Heart right ventricle (tissue), 16 donors: ENCODE measurements around the gene TTC16. TPM values are rescaled to one million over a fixed set of nuclear protein-coding genes. Genes with fewer than 3 reads are reported as not detected.
A peak's percentile ranks its signal among the peaks of the same experiment; 100 is the strongest.

ENCODE experiments used
- ATAC-seq, 8 donors: fragments of 200-7000 bp; cut with Tn5 transposase; one replicate each; pipeline ENCODE4 v1.9.1; 2020; ENCODE audit warnings: mild to moderate bottlenecking in 8 of 8, moderate library complexity in 8 of 8, moderate number of reproducible peaks in 1 of 8
- DNase-seq, 2 donors: peaks; one replicate each; pipeline ENCODE4 v3.0.0-alpha.2; 2020
- H3K27ac ChIP-seq, 10 donors: fragments of 200-600 bp; sonication (generic) in 2 of 10; one replicate each; pipeline versions ENCODE4 v1.5.0 to v1.8.0; 2020 to 2022; ENCODE audit warnings: mild to moderate bottlenecking in 3 of 10
- H3K27me3 ChIP-seq, 7 donors: fragments of 200-600 bp; one replicate each; pipeline ENCODE4 v1.8.0; 2021 to 2022; ENCODE audit warnings: mild to moderate bottlenecking in 2 of 7
- H3K36me3 ChIP-seq, 9 donors: fragments of 200-600 bp; sonication (generic) in 1 of 9; one replicate each; pipeline versions ENCODE4 v1.5.0 to v1.8.0; 2020 to 2022; ENCODE audit warnings: mild to moderate bottlenecking in 2 of 9
- H3K4me1 ChIP-seq, 9 donors: fragments of 200-600 bp; sonication (generic) in 1 of 9; one replicate each; pipeline versions ENCODE4 v1.5.0 to v1.8.0; 2020 to 2022; ENCODE audit warnings: mild to moderate bottlenecking in 4 of 9
- H3K4me3 ChIP-seq, 10 donors: fragments of 200-600 bp; sonication (generic) in 2 of 10; one replicate each; pipeline versions ENCODE4 v1.5.0 to v1.8.0; 2020 to 2022; ENCODE audit warnings: mild to moderate bottlenecking in 7 of 10, moderate library complexity in 2 of 10
- H3K9me3 ChIP-seq, 11 donors: fragments of 200-600 bp in 10 of 11; sonication (generic) in 2 of 11; one replicate each; pipeline versions ENCODE4 v1.5.0 to v1.8.0; 2013 to 2022; ENCODE audit warnings: mild to moderate bottlenecking in 2 of 11, control low read depth in 1 of 11, moderate library complexity in 1 of 11
- WGBS, 2 donors: extraction: QIAGEN DNeasy Blood & Tissue Kit; methylation state at CpG; one replicate each; pipeline ENCODE4 v1.1.7; 2013; ENCODE audit warnings: inconsistent platforms in 1 of 2; 5-methylcytosine and 5-hydroxymethylcytosine counted together
- intact Hi-C, 10 donors: fragments of 100-400 bp; cut with DNase I; formaldehyde crosslinking; loops; one replicate each; pipeline versions ENCODE4 v1.11.1 to v1.14.2; 2022
- polyA plus RNA-seq, 2 donors: library from polyadenylated mRNA; stranded (reverse); fragments of 200-250 nt; gene quantifications; one replicate each; pipeline ENCODE4 v1.2.3, GENCODE V29; 2013
- total RNA-seq, 10 donors: library from RNA; stranded (reverse); fragmentation: NEBNext Ultra II Directional in 3 of 10; extraction: Animal tissue kit (Norgen Biotek cat#: 25700) in 3 of 10; gene quantifications; one replicate each; pipeline versions ENCODE4 v1.2.1 to v1.2.4, GENCODE V29; 2021 to 2023
- TF ChIP-seq, protein P1 (sequence below), 9 donors: fragments of 200-600 bp; sonication (generic) in 2 of 9; IDR thresholded peaks; one replicate each; pipeline versions ENCODE4 v1.5.0 to v1.8.0; 2021 to 2022; ENCODE audit warnings: antibody characterized with exemption in 9 of 9, mild to moderate bottlenecking in 5 of 9, moderate library complexity in 1 of 9
- donor health status: Arrhythmogenic right ventricular cardiomyopathy.
- donor health status: ischemic (EF 13 %, LVEDD 7.1; RV severe dilation, severe dysfunction).
- donor health status: healthy with polysubstance abuse.
- donor health status: DM: no; HTN: yes; CAD: no.
- donor health status: DM: no; HTN: no; CAD: no.
- donor health status: ischemic (EF 25% LVEDD 6.9; RV normal size, moderate dysfunction).
- donor health status: ischemic (EF 25% LVEDD 5.7; RV mildly dilated, moderate dysfunction).
- donor health status: healthy.
- donor health status: DM: yes; HTN: yes; CAD: no.
- donor health status: Ischemic cardiomyopathy.
- donor health status: ischemic (EF 35%, LVEDD 5.7; RV mildly dilated, moderate dysfunction).
- donor health status: nonischemic (EF 11% LVEDD 7.7; RV severe dilation, severe dysfunction).
- donor health status: DM: yes; HTN: yes; CAD: no.
- donor health status: PGD.
- donor health status: ischemic (EF 29% LVEDD 5.4; RV normal size, mild dysfunction).
- donor health status: nonischemic (EF 23%, LVEDD 6.1; RV moderate dilation, normal function).

TTC16 gene
- total and polyA plus RNA-seq, 12 donors: 0.04 to 1.4 (median 0.32) TPM; not detected in 1

GRCh38 chr9:127742435-127743088, 26.7 kb downstream of the TTC16 start:
- Histone ChIP-seq H3K4me1 (peaks cover 2 to 40% (median 21%) of the 10 kb centered on the region in 9 donors), H3K36me3 (peaks cover 0 to 100% (median 4%) of the 10 kb centered on the region in 9 donors), H3K27me3 (no peaks in the 10 kb centered on the region), H3K27ac (peak overlapping the region in 4 of 10 donors; percentile 4 to 65 (median 28)), H3K4me3 (peak overlapping the region in 9 of 10 donors; percentile 18 to 51 (median 41)), H3K9me3 (no peaks in the 10 kb centered on the region)
- ATAC-seq (peak in 4 of 8 donors; percentile 11 to 54 (median 30)), DNase-seq (no peak)
- TF ChIP-seq, protein P1, sequence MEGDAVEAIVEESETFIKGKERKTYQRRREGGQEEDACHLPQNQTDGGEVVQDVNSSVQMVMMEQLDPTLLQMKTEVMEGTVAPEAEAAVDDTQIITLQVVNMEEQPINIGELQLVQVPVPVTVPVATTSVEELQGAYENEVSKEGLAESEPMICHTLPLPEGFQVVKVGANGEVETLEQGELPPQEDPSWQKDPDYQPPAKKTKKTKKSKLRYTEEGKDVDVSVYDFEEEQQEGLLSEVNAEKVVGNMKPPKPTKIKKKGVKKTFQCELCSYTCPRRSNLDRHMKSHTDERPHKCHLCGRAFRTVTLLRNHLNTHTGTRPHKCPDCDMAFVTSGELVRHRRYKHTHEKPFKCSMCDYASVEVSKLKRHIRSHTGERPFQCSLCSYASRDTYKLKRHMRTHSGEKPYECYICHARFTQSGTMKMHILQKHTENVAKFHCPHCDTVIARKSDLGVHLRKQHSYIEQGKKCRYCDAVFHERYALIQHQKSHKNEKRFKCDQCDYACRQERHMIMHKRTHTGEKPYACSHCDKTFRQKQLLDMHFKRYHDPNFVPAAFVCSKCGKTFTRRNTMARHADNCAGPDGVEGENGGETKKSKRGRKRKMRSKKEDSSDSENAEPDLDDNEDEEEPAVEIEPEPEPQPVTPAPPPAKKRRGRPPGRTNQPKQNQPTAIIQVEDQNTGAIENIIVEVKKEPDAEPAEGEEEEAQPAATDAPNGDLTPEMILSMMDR (IDR thresholded peaks at IDR 0.05): no peak
- WGBS, 2 donors: 42 to 56% methylated on average over 33 of the region's 33 CpGs
- intact Hi-C loops: loop anchor here in 2 of 10 donors (5.0 kb wide), 2 partner anchors 40 to 130 kb away; no protein-coding TSS in a partner anchor

- no peak for ATAC-seq
- TF ChIP-seq, protein P1 (IDR thresholded peaks at IDR 0.05): no peak
- 90 to 91% methylated on average over 19 of the region's 19 CpGs for WGBS, 2 donors
- Histone ChIP-seq H3K4me1 (peaks cover 2 to 40% (median 21%) of the 10 kb centered on the region in 9 donors), H3K27ac (peak overlapping the region in 1 of 10 donors; percentile 9), H3K36me3 (peaks cover 0 to 100% (median 14%) of the 10 kb centered on the region in 9 donors), H3K9me3 (no peaks in the 10 kb centered on the region), H3K4me3 (no peak overlapping the region), H3K27me3 (no peaks in the 10 kb centered on the region)
- intact Hi-C loops: loop anchor here in 3 of 10 donors (5.0 kb wide), 2 partner anchors 38 to 128 kb away; no protein-coding TSS in a partner anchor
- DNase-seq: no peak
Measured at GRCh38 chr9:127744398-127745110, 28.7 kb downstream of the TTC16 start.

DNA sequence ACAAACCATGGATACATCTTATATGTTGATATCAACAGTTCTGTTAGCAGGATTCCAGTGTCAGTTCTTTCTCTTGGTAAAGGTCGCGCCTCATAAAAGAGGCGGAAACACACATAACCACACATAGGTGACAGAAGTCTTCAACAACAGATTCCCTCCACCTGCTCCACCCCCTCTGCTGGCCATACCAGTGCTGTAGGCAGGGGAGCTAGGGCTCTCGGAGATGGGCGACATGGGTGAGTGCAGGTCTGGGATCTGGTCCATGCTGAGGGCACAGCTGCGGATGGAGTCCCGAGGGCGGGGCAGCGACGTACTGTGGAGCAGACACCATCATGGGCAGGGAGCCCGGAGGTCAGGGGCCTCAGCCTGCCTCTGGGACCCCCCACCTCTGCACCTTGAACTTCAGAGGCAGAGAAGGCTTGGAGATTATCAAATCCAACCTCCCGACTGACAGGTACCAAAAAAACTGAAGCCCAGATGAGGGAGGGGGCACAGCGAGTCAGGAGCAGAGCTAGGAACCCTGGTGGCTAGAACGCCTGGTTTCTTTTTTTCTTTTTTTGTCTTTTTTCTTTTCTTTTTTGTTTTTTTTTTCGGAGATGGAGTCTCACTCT, 31.2 kb downstream of the TTC16 start:
- H3K27ac ChIP-seq: no peak overlapping the region
- H3K36me3 ChIP-seq: peaks cover 0 to 100% (median 28%) of the 10 kb centered on the region in 9 donors
- WGBS, 2 donors: 73 to 77% methylated on average over 15 of the region's 15 CpGs
- H3K27me3 ChIP-seq: no peaks in the 10 kb centered on the region
- TF ChIP-seq, protein P1 (IDR thresholded peaks at IDR 0.05): peak in 1 of 9 donors; percentile 9
- ATAC-seq (no peak), DNase-seq (no peak)
- no peak overlapping the region for H3K4me3 ChIP-seq
- intact Hi-C loops: loop anchor here in 1 of 10 donors (5.0 kb wide), 1 partner anchor 35 kb away; no protein-coding TSS in a partner anchor
- H3K4me1 ChIP-seq: peaks cover 0 to 25% (median 5%) of the 10 kb centered on the region in 9 donors
- H3K9me3 ChIP-seq: no peaks in the 10 kb centered on the region
